Lower lobe of right lung (tissue), 2 donors: ENCODE results near the gene RASSF4. TPM values are rescaled to one million over a fixed set of nuclear protein-coding genes. Genes with fewer than 3 reads are reported as not detected.
A peak's percentile ranks its signal among the peaks of the same experiment; 100 is the strongest.

Experiments
- ATAC-seq, 2 donors: fragments of 200-7000 bp; cut with Tn5 transposase; one replicate each; pipeline ENCODE4 v1.9.1; 2020 to 2022; ENCODE audit warnings: mild to moderate bottlenecking in 2 of 2, moderate library complexity in 2 of 2
- DNase-seq: peaks from one replicate; pipeline ENCODE4 v3.0.0-alpha.2; 2020
- H3K27ac ChIP-seq: fragments of 200-600 bp; one replicate; pipeline ENCODE4 v1.8.0; 2022
- H3K27me3 ChIP-seq: fragments of 200-600 bp; one replicate; pipeline ENCODE4 v1.8.0; 2022; ENCODE audit warnings: low read depth
- H3K36me3 ChIP-seq: fragments of 200-600 bp; one replicate; pipeline ENCODE4 v1.8.0; 2022; ENCODE audit warnings: mild to moderate bottlenecking
- H3K4me1 ChIP-seq: fragments of 200-600 bp; one replicate; pipeline ENCODE4 v1.8.0; 2022
- H3K4me3 ChIP-seq: fragments of 200-600 bp; one replicate; pipeline ENCODE4 v1.8.0; 2022; ENCODE audit warnings: mild to moderate bottlenecking
- H3K9me3 ChIP-seq: fragments of 200-600 bp; one replicate; pipeline ENCODE4 v1.8.0; 2022
- intact Hi-C: fragments of 100-400 bp; cut with DNase I; formaldehyde crosslinking; loops from one replicate; pipeline ENCODE4 v1.11.0; 2022
- total RNA-seq: library from RNA; stranded (reverse); fragmentation: NEBNext Ultra II Directional; extraction: Animal tissue kit (Norgen Biotek cat#: 25700); gene quantifications from one replicate; pipeline ENCODE4 v1.2.1, GENCODE V29; 2021
- TF ChIP-seq, protein P1 (sequence below): fragments of 200-600 bp; IDR thresholded peaks from one replicate; pipeline ENCODE4 v1.8.0; 2022; ENCODE audit warnings: antibody characterized with exemption, mild to moderate bottlenecking
- donor health status: DM: no; HTN: yes; CAD: no; lungs with severe emphysema.

Gene RASSF4
- total RNA-seq, 1 donor from 2014 or later: 49.0 TPM

DNA sequence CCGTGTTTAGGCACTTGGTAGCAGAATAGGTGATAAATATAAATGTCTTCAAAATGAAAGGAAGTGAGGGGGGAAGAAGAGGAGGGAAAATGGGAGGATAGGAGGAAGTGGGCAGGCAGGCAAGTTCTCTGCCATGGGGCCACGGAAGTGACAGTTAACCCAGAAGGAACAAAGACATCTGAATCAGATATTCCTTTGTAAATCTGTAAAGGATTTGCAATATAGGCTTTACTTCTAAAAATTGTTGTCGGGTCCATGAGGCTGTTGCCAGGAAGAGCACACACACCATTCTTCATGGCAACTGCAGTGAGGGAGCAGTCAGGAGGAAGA, 23.7 kb upstream of the RASSF4 start:
- no peak for ATAC-seq
- TF ChIP-seq, protein P1, sequence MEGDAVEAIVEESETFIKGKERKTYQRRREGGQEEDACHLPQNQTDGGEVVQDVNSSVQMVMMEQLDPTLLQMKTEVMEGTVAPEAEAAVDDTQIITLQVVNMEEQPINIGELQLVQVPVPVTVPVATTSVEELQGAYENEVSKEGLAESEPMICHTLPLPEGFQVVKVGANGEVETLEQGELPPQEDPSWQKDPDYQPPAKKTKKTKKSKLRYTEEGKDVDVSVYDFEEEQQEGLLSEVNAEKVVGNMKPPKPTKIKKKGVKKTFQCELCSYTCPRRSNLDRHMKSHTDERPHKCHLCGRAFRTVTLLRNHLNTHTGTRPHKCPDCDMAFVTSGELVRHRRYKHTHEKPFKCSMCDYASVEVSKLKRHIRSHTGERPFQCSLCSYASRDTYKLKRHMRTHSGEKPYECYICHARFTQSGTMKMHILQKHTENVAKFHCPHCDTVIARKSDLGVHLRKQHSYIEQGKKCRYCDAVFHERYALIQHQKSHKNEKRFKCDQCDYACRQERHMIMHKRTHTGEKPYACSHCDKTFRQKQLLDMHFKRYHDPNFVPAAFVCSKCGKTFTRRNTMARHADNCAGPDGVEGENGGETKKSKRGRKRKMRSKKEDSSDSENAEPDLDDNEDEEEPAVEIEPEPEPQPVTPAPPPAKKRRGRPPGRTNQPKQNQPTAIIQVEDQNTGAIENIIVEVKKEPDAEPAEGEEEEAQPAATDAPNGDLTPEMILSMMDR: no peak
- H3K9me3 ChIP-seq: no peaks in the 10 kb centered on the region
- intact Hi-C loops: no loop called here
- no peak overlapping the region for H3K27ac ChIP-seq
- H3K4me3 ChIP-seq: no peak overlapping the region
- H3K4me1 ChIP-seq: peaks cover 14% of the 10 kb centered on the region
- no peaks in the 10 kb centered on the region for H3K36me3 ChIP-seq
- no peak for DNase-seq
- no peaks in the 10 kb centered on the region for H3K27me3 ChIP-seq

DNA sequence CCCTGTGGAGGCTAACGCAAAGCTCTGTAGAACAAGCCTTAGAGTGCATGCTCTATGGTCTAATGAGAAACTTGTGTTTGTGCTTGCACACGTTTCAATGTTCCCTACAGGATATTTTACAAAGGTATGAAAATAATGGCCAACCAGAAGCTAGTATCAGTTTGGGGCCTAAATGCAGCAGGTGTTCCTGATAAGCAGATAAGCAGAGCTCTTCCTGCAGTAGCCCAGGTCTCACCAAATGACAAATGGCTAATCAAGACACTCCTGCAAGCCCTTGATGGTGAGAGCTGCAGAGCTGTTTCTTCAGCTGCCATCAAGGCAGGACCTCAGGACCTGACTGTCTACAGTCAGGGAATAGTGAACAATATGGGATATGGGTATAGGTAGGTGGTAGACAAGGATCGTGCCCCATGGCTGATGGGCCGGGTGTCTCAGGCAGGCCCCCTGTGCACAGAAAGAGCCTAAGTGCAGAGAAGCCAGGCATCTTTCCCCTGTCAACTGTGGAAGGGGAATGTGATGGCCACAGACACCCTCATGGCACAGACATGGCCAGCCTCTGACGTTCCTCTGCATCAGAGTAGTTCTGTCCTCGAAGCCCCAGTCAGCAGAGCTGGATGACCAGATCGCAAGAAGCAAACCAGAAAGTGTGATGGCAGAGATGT, 23.2 kb upstream of the RASSF4 start:
- H3K27me3 ChIP-seq: no peaks in the 10 kb centered on the region
- H3K4me3 ChIP-seq: no peak overlapping the region
- DNase-seq (no peak), ATAC-seq (no peak)
- H3K36me3 ChIP-seq: no peaks in the 10 kb centered on the region
- no peak overlapping the region for H3K27ac ChIP-seq
- no peaks in the 10 kb centered on the region for H3K9me3 ChIP-seq
- intact Hi-C loops: no loop called here
- TF ChIP-seq, protein P1: no peak
- H3K4me1 ChIP-seq: peaks cover 14% of the 10 kb centered on the region

DNA sequence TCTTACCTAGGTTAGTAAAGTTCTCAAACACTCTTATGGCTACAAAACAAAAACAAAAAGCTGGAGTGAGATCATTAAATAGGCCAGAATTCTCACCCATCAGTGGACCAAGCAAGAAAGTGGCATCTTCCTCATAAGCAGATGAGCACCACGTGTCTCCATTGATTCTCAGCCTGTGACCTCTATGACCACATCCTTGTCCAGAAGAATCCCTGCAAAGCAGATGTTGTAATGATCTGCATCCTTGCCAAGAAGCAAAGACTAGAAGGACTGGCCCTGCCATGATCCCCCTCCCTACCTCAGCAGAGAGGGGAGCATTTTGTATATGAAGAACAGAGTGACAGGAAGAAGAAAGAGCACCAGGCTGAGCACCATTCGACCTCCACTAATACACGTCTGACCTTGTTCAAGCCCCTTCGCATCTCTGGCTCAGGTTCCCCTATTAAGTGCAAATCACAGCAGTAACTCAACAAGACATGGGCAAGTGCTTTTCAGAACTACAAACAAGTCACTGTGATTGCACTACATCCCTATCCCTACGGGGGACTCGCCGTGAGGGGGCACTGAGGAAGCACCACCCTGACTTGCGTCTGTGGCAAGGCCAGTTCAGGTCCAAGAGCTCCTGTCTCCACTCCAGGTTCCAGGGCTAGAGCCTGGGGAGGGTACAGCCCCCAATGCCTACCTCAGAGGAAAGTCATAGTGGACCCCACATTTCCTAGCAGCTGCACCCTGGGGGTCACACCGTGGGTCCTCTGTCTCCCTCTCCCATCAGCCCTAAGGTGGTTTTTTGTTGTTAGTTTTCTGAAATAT, 22.2 kb upstream of the RASSF4 start:
- H3K9me3 ChIP-seq: no peaks in the 10 kb centered on the region
- H3K4me1 ChIP-seq: peaks cover 14% of the 10 kb centered on the region
- H3K4me3 ChIP-seq: no peak overlapping the region
- ATAC-seq (no peak), DNase-seq (no peak)
- H3K27me3 ChIP-seq: no peaks in the 10 kb centered on the region
- intact Hi-C loops: no loop called here
- no peak overlapping the region for H3K27ac ChIP-seq
- TF ChIP-seq, protein P1: no peak
- H3K36me3 ChIP-seq: no peaks in the 10 kb centered on the region

DNA sequence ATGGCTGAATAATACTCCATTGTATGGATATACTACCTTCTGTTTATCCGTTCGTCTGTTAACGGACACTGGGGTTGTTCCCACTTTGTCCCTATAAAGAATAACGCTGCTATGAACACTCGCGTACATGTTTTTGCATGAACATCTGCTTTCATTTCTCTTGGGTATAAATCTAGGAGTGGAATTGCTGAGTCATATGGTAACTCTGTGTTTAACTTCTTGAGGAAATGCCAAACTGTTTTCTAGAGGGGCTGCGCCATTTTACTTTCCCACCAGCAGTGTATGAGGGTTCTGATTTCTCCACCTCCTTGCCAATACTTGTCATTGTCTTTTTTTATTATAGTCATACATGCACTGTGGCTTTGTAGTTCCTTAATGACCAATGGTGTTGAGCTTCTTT, 20.6 kb upstream of the RASSF4 start:
- no peaks in the 10 kb centered on the region for H3K36me3 ChIP-seq
- TF ChIP-seq, protein P1: no peak
- DNase-seq (no peak), ATAC-seq (no peak)
- H3K4me1 ChIP-seq: peaks cover 9% of the 10 kb centered on the region
- intact Hi-C loops: no loop called here
- no peaks in the 10 kb centered on the region for H3K27me3 ChIP-seq
- no peak overlapping the region for H3K27ac ChIP-seq
- no peak overlapping the region for H3K4me3 ChIP-seq
- H3K9me3 ChIP-seq: no peaks in the 10 kb centered on the region

DNA sequence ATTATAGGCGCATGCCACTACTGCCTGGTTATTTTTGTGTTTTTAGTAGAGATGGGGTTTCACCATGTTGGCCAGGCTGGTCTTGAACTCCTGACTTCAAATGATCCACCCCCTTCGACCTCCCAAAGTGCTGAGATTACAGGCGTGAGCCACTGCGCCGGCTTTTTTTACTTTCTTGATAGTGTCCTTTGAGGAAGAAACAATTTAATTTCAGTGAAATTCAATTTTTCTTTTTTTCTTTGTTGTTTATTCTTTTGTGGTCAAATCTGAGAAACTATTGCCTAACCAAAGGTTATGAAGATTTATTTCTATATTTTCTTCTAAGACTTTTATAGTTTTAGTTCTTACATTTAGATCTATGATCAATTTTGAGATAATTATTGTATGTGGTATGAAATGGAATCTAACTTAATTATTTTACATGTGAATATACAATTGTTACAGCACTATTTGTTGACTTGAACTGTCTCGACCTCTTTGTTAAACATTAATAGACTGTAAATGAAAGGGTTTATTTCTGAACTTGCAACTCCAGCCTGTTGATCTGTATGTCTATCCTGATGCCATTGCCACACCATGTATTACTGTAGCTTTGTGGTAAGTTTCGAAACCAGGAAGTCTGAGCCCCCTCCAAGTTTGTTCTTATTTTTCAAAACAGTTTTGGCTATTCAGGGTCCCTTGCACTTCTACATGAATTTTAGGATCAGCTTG, 19.8 kb upstream of the RASSF4 start:
- DNase-seq: no peak
- peaks cover 9% of the 10 kb centered on the region for H3K4me1 ChIP-seq
- peak; percentile 39 to 44 for ATAC-seq
- H3K27me3 ChIP-seq: no peaks in the 10 kb centered on the region
- H3K9me3 ChIP-seq: no peaks in the 10 kb centered on the region
- TF ChIP-seq, protein P1: no peak
- no peaks in the 10 kb centered on the region for H3K36me3 ChIP-seq
- intact Hi-C loops: no loop called here
- H3K4me3 ChIP-seq: no peak overlapping the region
- no peak overlapping the region for H3K27ac ChIP-seq
